PFSK-1 (cell line): ENCODE results near the gene PIGR. TPM values are rescaled to one million over a fixed set of nuclear protein-coding genes. Genes with fewer than 3 reads are reported as not detected.

Source experiments
- FOXP2 ChIP-seq: optimal IDR thresholded peaks from 2 replicates; pipeline ENCODE3; 2011; ENCODE audit warnings: borderline replicate concordance, control low read depth, inconsistent platforms; ENCODE audit not compliant: insufficient read depth; ENCODE audit errors: extremely low read length, extremely low read depth
- POLR2AphosphoS5 ChIP-seq: IDR thresholded peaks from 2 replicates; pipeline ENCODE4 v1.6.1; 2012; ENCODE audit warnings: low read depth, mild to moderate bottlenecking, control low read depth, low read length, moderate library complexity
- REST ChIP-seq, 2 experiments: IDR thresholded peaks; 2 replicates each; pipeline versions ENCODE4 v1.6.1 to v1.8.0; 2011 to 2012; ENCODE audit warnings: low read depth in 2 of 2, low read length in 2 of 2, control low read depth in 1 of 2, inconsistent platforms in 1 of 2, mild to moderate bottlenecking in 1 of 2, moderate library complexity in 1 of 2; ENCODE audit not compliant: insufficient read depth in 1 of 2
- SIN3A ChIP-seq: IDR thresholded peaks from 2 replicates; pipeline ENCODE4 v1.6.1; 2012; ENCODE audit warnings: mild to moderate bottlenecking, low read length, moderate library complexity, borderline replicate concordance; ENCODE audit not compliant: insufficient read depth
- TAF1 ChIP-seq: IDR thresholded peaks from 2 replicates; pipeline ENCODE4 v1.6.1; 2012; ENCODE audit warnings: low read length, control low read depth, borderline replicate concordance; ENCODE audit not compliant: insufficient read depth
- polyA plus RNA-seq: library from polyadenylated mRNA; unstranded; fragments of >200 nt; gene quantifications from one replicate; pipeline ENCODE4 v1.2.1, GENCODE V29; 2012; ENCODE audit warnings: low read depth, missing spikeins; ENCODE audit not compliant: insufficient read length

The PIGR gene
- polyA plus RNA-seq, result not detected

- TF ChIP-seq FOXP2 (no peak), TAF1 (no peak), POLR2AphosphoS5 (no peak), SIN3A (no peak), REST (IDR thresholded peaks at IDR 0.05; ENCODE audit: insufficient read depth in 1 of 2, low read depth in 2 of 2, low read length in 2 of 2) (no peak)
These were observed at the start of gene PIGR for GRCh38 chr1:206946261-206946660. TSS of gene PIGR (minus strand) at chr1:206946466. CDS start at chr1:206940531, 5,935 bp downstream.

GRCh38 chr1:206992790-206993189 lies 46.5 kb upstream of the PIGR start:
- TF ChIP-seq SIN3A, result no peak
- no peak for TF ChIP-seq REST (IDR thresholded peaks at IDR 0.05; ENCODE audit: insufficient read depth in 1 of 2, low read depth in 2 of 2, low read length in 2 of 2)
- TF ChIP-seq FOXP2, result no peak

- no peak for TF ChIP-seq REST (IDR thresholded peaks at IDR 0.05; ENCODE audit: insufficient read depth in 1 of 2, low read depth in 2 of 2, low read length in 2 of 2)
- TF ChIP-seq FOXP2, result no peak
- TF ChIP-seq TAF1, result no peak
- TF ChIP-seq SIN3A, result no peak
- TF ChIP-seq POLR2AphosphoS5, result no peak
These were observed 41.6 kb upstream of the PIGR start for GRCh38 chr1:206987873-206988272.

GRCh38 chr1:206986885-206987284 lies 40.6 kb upstream of the PIGR start:
- TF ChIP-seq POLR2AphosphoS5, result no peak
- TF ChIP-seq TAF1, result no peak
- TF ChIP-seq FOXP2, result no peak
- no peak for TF ChIP-seq SIN3A
- TF ChIP-seq REST (IDR thresholded peaks at IDR 0.05; ENCODE audit: insufficient read depth in 1 of 2, low read depth in 2 of 2, low read length in 2 of 2), result no peak

- TF ChIP-seq REST (IDR thresholded peaks at IDR 0.05; ENCODE audit: insufficient read depth in 1 of 2, low read depth in 2 of 2, low read length in 2 of 2), result no peak
- no peak for TF ChIP-seq FOXP2
- no peak for TF ChIP-seq POLR2AphosphoS5
- TF ChIP-seq TAF1, result no peak
- TF ChIP-seq SIN3A, result no peak
These were observed 40.1 kb upstream of the PIGR start for GRCh38 chr1:206986402-206986801.
